ENCODE results near the gene TMEM101. TPM values are rescaled to one million over a fixed set of nuclear protein-coding genes. Genes with fewer than 3 reads are reported as not detected.
A peak's percentile ranks its signal among the peaks of the same experiment; 100 is the strongest.

The TMEM101 gene
- total RNA-seq, 1 experiment from 2014 or later: 32.1 TPM

DNA sequence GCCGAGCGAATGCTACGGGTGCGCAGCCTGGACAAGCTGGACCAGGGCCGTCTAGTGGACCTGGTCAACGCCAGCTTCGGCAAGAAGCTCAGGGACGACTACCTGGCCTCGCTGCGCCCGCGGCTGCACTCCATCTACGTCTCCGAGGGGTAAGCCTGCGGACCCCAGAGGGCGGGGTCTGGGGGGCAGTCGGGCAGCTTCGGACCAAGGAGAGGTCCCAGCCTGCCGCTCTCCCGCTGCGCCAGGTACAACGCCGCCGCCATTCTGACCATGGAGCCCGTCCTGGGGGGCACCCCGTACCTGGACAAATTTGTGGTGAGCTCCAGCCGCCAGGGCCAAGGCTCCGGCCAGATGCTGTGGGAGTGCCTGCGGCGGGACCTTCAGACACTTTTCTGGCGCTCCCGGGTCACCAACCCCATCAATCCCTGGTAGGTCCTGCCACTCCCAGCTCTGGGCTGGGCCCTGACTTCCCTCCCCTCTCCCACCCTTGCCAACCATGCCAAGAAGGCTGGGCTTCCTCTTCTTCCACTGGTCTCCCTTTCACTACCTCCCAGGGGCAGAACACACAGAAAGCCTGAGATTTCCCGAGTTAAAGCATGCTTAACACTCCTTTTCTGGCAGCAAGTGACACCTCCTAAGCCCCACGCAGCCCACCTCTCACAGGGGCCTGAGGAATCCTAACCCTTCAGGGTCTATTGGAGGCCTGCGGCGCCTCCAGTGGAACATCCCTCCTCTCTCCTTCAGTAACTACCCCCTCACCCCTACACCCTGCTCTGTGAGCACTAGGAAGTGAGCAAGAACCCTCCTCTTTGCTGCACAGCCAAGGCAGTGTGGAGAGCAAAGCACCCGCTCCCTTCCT, 7.2 kb downstream of the TMEM101 start (continued):
- TF ChIP-seq, protein P1, sequence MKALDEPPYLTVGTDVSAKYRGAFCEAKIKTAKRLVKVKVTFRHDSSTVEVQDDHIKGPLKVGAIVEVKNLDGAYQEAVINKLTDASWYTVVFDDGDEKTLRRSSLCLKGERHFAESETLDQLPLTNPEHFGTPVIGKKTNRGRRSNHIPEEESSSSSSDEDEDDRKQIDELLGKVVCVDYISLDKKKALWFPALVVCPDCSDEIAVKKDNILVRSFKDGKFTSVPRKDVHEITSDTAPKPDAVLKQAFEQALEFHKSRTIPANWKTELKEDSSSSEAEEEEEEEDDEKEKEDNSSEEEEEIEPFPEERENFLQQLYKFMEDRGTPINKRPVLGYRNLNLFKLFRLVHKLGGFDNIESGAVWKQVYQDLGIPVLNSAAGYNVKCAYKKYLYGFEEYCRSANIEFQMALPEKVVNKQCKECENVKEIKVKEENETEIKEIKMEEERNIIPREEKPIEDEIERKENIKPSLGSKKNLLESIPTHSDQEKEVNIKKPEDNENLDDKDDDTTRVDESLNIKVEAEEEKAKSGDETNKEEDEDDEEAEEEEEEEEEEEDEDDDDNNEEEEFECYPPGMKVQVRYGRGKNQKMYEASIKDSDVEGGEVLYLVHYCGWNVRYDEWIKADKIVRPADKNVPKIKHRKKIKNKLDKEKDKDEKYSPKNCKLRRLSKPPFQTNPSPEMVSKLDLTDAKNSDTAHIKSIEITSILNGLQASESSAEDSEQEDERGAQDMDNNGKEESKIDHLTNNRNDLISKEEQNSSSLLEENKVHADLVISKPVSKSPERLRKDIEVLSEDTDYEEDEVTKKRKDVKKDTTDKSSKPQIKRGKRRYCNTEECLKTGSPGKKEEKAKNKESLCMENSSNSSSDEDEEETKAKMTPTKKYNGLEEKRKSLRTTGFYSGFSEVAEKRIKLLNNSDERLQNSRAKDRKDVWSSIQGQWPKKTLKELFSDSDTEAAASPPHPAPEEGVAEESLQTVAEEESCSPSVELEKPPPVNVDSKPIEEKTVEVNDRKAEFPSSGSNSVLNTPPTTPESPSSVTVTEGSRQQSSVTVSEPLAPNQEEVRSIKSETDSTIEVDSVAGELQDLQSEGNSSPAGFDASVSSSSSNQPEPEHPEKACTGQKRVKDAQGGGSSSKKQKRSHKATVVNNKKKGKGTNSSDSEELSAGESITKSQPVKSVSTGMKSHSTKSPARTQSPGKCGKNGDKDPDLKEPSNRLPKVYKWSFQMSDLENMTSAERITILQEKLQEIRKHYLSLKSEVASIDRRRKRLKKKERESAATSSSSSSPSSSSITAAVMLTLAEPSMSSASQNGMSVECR (CRISPR knock-in tag; IDR thresholded peaks at IDR 0.05; ENCODE audit: borderline replicate concordance): no peak
- TF ChIP-seq HMGA2 (CRISPR knock-in tag; IDR thresholded peaks at IDR 0.05): no peak
- no peak for TF ChIP-seq SP1 (CRISPR knock-in tag; conservative IDR thresholded peaks at IDR 0.05)
- TF ChIP-seq, protein P2, sequence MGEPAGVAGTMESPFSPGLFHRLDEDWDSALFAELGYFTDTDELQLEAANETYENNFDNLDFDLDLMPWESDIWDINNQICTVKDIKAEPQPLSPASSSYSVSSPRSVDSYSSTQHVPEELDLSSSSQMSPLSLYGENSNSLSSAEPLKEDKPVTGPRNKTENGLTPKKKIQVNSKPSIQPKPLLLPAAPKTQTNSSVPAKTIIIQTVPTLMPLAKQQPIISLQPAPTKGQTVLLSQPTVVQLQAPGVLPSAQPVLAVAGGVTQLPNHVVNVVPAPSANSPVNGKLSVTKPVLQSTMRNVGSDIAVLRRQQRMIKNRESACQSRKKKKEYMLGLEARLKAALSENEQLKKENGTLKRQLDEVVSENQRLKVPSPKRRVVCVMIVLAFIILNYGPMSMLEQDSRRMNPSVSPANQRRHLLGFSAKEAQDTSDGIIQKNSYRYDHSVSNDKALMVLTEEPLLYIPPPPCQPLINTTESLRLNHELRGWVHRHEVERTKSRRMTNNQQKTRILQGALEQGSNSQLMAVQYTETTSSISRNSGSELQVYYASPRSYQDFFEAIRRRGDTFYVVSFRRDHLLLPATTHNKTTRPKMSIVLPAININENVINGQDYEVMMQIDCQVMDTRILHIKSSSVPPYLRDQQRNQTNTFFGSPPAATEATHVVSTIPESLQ (CRISPR knock-in tag; IDR thresholded peaks at IDR 0.05): no peak
- 0 out of 2 replicates have a peak, but pooled peaks have one; percentile 27 for TF ChIP-seq SMAD3 (CRISPR knock-in tag; IDR thresholded peaks at IDR 0.05; ENCODE audit: borderline replicate concordance)
- no peak for TF ChIP-seq GRHL2 (CRISPR knock-in tag; IDR thresholded peaks at IDR 0.05; ENCODE audit: insufficient replicate concordance, severe bottlenecking)
- TF ChIP-seq, protein P3, sequence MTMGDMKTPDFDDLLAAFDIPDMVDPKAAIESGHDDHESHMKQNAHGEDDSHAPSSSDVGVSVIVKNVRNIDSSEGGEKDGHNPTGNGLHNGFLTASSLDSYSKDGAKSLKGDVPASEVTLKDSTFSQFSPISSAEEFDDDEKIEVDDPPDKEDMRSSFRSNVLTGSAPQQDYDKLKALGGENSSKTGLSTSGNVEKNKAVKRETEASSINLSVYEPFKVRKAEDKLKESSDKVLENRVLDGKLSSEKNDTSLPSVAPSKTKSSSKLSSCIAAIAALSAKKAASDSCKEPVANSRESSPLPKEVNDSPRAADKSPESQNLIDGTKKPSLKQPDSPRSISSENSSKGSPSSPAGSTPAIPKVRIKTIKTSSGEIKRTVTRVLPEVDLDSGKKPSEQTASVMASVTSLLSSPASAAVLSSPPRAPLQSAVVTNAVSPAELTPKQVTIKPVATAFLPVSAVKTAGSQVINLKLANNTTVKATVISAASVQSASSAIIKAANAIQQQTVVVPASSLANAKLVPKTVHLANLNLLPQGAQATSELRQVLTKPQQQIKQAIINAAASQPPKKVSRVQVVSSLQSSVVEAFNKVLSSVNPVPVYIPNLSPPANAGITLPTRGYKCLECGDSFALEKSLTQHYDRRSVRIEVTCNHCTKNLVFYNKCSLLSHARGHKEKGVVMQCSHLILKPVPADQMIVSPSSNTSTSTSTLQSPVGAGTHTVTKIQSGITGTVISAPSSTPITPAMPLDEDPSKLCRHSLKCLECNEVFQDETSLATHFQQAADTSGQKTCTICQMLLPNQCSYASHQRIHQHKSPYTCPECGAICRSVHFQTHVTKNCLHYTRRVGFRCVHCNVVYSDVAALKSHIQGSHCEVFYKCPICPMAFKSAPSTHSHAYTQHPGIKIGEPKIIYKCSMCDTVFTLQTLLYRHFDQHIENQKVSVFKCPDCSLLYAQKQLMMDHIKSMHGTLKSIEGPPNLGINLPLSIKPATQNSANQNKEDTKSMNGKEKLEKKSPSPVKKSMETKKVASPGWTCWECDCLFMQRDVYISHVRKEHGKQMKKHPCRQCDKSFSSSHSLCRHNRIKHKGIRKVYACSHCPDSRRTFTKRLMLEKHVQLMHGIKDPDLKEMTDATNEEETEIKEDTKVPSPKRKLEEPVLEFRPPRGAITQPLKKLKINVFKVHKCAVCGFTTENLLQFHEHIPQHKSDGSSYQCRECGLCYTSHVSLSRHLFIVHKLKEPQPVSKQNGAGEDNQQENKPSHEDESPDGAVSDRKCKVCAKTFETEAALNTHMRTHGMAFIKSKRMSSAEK (CRISPR knock-in tag; IDR thresholded peaks at IDR 0.05; ENCODE audit: borderline replicate concordance): no peak
- TF ChIP-seq, protein P4, sequence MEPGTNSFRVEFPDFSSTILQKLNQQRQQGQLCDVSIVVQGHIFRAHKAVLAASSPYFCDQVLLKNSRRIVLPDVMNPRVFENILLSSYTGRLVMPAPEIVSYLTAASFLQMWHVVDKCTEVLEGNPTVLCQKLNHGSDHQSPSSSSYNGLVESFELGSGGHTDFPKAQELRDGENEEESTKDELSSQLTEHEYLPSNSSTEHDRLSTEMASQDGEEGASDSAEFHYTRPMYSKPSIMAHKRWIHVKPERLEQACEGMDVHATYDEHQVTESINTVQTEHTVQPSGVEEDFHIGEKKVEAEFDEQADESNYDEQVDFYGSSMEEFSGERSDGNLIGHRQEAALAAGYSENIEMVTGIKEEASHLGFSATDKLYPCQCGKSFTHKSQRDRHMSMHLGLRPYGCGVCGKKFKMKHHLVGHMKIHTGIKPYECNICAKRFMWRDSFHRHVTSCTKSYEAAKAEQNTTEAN (CRISPR knock-in tag; IDR thresholded peaks at IDR 0.05): no peak
- no peak for TF ChIP-seq GTF2I (CRISPR knock-in tag; conservative IDR thresholded peaks at IDR 0.05)
- TF ChIP-seq NFE2L1 (CRISPR knock-in tag; IDR thresholded peaks at IDR 0.05): no peak
- TF ChIP-seq ZNF232 (CRISPR knock-in tag; IDR thresholded peaks at IDR 0.05): no peak
- TF ChIP-seq FOXJ3 (CRISPR knock-in tag; IDR thresholded peaks at IDR 0.05; ENCODE audit: borderline replicate concordance): no peak
- no peak for TF ChIP-seq NFYB (CRISPR knock-in tag; conservative IDR thresholded peaks at IDR 0.05; ENCODE audit: low read depth)
- 0 out of 2 replicates have a peak, but pooled peaks have one; percentile 34 for TF ChIP-seq CBFB (CRISPR knock-in tag; IDR thresholded peaks at IDR 0.05; ENCODE audit: low read depth)
- TF ChIP-seq, protein P5, sequence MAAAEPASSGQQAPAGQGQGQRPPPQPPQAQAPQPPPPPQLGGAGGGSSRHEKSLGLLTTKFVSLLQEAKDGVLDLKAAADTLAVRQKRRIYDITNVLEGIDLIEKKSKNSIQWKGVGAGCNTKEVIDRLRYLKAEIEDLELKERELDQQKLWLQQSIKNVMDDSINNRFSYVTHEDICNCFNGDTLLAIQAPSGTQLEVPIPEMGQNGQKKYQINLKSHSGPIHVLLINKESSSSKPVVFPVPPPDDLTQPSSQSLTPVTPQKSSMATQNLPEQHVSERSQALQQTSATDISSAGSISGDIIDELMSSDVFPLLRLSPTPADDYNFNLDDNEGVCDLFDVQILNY (CRISPR knock-in tag; IDR thresholded peaks at IDR 0.05): no peak
- no peak for TF ChIP-seq SOX15 (CRISPR knock-in tag; IDR thresholded peaks at IDR 0.05)
- TF ChIP-seq FOXK1 (CRISPR knock-in tag; IDR thresholded peaks at IDR 0.05): no peak; the same call in 1 of the 2 replicates
- TF ChIP-seq, protein P6, sequence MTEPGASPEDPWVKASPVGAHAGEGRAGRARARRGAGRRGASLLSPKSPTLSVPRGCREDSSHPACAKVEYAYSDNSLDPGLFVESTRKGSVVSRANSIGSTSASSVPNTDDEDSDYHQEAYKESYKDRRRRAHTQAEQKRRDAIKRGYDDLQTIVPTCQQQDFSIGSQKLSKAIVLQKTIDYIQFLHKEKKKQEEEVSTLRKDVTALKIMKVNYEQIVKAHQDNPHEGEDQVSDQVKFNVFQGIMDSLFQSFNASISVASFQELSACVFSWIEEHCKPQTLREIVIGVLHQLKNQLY (CRISPR knock-in tag; IDR thresholded peaks at IDR 0.05): no peak
- TF ChIP-seq, protein P7, sequence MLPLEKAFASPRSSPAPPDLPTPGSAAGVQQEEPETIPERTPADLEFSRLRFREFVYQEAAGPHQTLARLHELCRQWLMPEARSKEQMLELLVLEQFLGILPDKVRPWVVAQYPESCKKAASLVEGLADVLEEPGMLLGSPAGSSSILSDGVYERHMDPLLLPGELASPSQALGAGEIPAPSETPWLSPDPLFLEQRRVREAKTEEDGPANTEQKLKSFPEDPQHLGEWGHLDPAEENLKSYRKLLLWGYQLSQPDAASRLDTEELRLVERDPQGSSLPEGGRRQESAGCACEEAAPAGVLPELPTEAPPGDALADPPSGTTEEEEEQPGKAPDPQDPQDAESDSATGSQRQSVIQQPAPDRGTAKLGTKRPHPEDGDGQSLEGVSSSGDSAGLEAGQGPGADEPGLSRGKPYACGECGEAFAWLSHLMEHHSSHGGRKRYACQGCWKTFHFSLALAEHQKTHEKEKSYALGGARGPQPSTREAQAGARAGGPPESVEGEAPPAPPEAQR (CRISPR knock-in tag; IDR thresholded peaks at IDR 0.05): no peak

Measured in WTC11 (cell line).